Ramos (cell line): ENCODE results near the gene VSIG10L2.

Source experiments
- in situ Hi-C: fragments of 300-500 bp; cut with MboI; formaldehyde crosslinking; loops from one replicate; pipeline ENCODE4 v1.14.3; 2022; ENCODE audit warnings: low sequenced_read_pairs; ENCODE audit not compliant: unreplicated experiment

Gene VSIG10L2

DNA sequence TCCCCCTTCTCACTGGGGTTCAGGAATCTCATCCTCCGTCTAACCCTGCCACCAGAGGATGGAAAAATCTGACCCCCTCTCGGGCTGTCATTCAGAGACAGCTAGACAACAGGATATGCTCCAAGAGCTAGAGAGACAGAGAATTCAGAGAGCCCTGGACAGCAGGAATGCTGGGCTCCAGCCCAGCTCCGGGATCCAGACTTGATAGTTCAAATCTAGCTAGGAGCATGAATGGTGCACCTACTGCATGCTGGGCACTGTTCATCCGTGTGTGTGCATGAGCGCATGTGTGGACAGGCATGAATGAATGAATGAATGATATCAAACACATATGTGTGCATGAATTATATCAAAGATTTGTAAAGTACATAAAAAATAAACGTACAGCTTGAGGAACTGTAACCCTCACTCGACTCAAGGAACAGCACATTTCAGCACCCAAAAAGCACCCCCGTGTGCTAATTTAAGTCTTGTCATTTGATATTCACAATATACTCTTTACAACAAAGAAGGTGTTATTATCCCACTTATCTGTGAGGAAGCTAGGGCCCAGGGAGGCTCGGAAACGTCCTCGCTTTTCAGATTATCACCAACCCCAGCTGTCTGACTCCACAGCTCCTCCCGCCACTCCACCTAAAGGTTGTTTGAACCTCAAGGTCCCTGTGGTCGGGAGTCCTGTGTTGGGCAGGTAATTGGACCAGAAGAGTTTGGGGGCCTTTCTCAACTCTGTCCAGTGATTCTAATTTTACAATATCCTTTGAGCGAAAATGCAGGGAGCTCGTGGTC is 640 bp upstream of the VSIG10L2 start:
- in situ Hi-C loops, result no loop called here

DNA sequence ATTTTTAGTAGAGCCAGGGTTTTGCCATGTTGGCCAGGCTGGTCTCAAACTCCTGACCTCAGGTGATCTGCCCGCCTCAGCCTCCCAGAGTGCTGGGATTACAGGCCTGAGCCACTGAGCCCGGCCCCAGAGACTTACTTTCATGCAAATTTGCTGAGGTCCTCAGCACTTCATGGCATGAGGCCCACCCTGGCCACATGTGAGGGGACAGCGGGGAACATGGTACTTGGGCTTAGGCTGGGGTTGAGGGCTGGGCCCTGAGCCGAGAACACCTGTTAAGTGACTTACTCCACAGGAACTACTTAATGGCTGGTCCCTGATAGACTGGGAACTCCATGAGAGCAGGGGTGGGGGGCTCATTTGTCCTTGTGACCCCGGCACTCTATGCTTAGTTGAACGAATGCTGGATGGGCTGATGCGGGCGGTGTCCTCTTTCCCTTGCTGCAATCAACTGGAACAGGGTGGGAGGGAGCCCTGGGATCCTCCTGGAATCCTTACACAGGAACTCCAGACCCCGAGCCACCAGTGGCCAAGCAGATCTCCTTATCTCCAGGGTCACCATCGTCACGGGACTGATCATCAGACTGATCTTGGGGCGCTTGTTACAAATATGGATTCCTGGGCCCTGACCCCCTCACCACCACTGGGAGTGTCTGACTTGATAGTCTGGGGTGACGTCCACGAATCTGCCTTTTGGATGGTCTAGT is 1.0 kb downstream of the VSIG10L2 start:
- in situ Hi-C loops, result no loop called here

DNA sequence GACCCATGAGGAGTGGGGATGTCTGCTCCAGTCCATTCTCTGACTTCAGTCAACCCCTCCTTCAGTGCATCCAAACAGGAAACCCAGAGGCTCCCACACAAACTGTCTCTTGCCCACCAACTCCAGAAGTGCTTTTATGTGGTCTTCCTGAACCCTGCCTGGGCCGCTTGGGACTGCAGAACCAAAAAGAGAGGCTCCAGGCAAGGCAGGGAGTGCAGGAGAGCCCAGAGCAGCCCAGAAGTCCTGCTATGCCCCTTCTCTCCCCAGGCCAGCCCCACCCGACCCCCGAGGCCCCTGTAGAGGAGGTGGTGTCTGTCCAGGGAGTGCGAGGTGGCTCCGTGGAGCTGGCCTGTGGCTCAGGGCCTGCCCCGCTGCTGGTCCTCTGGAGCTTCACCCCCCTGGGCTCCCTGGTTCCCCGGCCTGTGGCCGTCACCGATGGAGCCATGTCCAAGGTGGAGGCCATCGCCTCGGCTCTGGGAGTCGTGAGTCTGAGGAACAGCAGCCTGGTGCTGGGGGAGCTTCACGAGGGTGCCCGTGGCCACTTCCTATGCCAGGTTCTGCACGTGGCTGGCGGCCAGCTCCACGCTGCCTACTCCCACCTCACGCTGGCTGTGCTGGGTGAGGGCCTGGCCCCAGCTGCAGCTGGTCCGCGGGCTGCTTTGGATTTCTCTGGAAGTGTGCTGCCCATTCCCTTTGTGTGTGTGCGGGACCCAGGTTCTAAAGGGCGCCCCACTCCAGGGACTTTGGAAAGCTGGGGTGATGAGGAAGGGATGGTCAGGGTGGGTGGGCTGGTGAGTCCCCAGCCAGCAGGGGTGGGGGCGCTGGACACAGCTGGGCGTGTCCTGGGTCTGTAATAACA is 1.8 kb downstream of the VSIG10L2 start:
- in situ Hi-C loops, result no loop called here

GRCh38 chr11:125948278-125949051 is 2.6 kb downstream of the VSIG10L2 start:
- in situ Hi-C loops, result no loop called here

GRCh38 chr11:125949271-125950177 is 3.7 kb downstream of the VSIG10L2 start:
- in situ Hi-C loops, result no loop called here

DNA sequence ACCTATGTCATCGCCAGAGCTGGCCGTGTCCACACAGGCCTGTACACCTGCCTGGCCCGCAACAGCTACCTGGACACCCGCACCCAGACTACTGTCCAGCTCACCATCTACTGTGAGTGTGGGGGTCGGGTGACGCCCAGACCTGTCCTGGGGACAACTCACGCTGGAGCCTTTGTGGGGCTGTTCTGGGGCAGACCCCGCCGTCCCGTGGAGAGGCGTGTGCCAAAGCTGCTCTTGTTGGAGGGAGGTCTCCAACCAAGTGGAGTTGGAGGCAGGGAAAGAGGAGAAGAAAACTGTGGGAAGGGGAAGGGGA is 4.3 kb downstream of the VSIG10L2 start:
- in situ Hi-C loops, result no loop called here

GRCh38 chr11:125950696-125951651 is 5.1 kb downstream of the VSIG10L2 start:
- in situ Hi-C loops, result no loop called here

DNA sequence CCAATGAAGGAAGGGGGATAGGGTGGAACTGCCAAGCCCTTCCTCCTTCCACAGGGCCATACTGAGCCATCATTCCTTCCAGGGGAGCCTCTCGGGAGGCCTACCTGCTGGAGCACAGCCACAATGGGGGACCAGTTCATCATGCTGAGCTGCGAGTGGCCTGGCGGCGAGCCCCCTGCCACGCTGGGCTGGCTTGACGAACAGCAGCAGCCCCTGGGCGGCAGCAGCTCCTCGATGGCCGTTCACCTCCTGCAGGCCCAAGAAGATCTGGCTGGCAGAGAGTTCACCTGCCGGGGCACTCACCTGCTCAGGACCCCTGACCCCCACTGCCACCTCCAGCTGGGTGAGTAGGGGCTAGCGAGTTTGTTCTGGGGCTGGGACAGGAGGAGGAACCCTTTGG is 5.9 kb downstream of the VSIG10L2 start:
- in situ Hi-C loops, result no loop called here

- in situ Hi-C loops, result no loop called here
Observed at GRCh38 chr11:125952559-125952958, 6.7 kb downstream of the VSIG10L2 start.

- in situ Hi-C loops, result no loop called here
Observed at GRCh38 chr11:125952973-125953372, 7.1 kb downstream of the VSIG10L2 start.

- in situ Hi-C loops, result no loop called here
Observed at GRCh38 chr11:125953401-125953935, 7.6 kb downstream of the VSIG10L2 start.

DNA sequence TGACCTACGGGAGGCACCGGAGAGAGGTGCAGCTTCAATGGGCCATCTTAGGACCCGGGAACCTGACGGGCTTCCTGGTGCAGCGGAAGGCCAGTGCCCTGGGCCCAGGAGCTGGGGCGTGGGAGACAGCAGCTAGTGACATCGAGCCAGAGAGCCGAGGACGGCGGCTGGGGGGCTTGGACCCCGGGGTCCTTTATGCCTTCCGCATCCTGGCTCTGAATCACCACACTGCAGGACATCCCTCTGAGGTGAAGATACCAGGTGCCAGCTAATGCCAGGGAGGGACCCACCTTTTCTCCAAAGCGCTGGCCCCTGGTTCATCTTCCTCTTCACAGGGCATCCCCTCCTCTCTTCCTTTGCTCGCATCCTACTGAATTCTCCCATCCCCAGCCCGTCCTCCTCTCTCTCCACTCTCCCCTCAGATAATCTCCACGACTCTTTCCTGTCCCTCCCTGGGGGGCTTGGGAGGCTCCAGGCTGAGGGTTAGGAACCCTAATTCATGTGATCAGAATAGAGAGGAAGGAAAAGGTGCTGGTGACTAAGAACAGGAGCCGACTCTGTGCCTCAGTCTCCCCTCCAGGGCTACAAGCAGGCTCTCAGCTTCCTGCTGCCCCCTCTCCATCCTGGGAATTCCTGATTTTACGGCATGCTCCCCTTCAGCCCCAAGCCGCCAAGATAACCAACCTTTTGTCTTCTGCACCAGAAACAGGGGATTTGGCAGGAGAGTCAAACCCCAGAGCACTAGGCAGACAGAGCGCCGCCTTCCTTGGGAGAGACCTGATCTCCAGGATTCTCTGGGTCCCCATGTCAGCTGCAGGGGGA is 8.5 kb downstream of the VSIG10L2 start:
- in situ Hi-C loops, result no loop called here

GRCh38 chr11:125954945-125955640 is 9.2 kb downstream of the VSIG10L2 start:
- in situ Hi-C loops, result no loop called here

- in situ Hi-C loops, result no loop called here
Observed at GRCh38 chr11:125955856-125956255, 10.0 kb downstream of the VSIG10L2 start.

DNA sequence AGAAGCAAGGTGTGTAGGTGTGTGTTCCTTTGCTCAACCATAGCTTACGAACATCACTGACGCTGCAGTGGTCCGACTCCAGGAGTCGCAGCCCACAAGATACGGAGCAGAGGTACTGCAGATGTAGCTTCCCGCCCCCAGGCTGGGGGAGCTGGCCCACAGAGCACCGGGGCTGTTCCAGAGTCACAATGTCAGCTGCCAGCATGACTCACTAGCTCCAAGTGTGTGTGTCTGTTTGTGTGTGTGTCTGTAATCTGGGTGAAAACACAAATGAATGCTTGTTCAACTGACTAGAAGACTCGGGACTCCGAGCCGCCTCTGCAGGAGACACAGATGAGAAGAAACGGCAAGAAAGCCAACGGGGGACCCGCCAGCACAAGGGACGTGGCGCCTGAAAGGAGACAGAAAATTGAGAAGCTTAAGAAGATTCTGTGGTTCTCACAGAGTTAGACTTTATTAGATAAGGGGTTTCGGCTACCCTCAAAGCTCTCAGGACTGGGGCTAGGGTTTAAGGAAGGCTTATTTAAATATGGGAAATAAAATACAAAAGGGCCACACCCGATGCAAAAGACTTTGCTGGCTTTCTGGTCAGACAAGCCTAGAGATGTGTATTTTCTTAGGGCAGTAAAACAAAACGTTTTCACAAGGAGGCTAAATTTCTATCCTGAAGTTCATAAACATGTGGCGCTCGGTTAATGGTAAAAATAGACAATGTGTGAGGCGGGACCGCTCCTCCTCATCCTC is 10.7 kb downstream of the VSIG10L2 start:
- in situ Hi-C loops, result no loop called here
